Progenitor cell of endocrine pancreas (in vitro differentiated cells): ENCODE measurements around the gene KIF16B. TPM values are rescaled to one million over a fixed set of nuclear protein-coding genes. Genes with fewer than 3 reads are reported as not detected.

Source experiments
- DNase-seq: peaks from one replicate; pipeline ENCODE4 v3.0.0; 2021; ENCODE audit warnings: low spot score; ENCODE audit not compliant: unreplicated experiment
- H3K27ac Mint-ChIP-seq: 2 replicates; pipeline ENCODE4 v1.8.0; 2021; ENCODE audit warnings: mild to moderate bottlenecking, moderate library complexity, mixed read lengths
- H3K27me3 Mint-ChIP-seq: 2 replicates; pipeline ENCODE4 v1.8.0; 2021; ENCODE audit warnings: mixed read lengths
- H3K36me3 Mint-ChIP-seq: 2 replicates; pipeline ENCODE4 v1.8.0; 2022; ENCODE audit warnings: mixed read lengths; ENCODE audit not compliant: insufficient read depth
- H3K4me1 Mint-ChIP-seq: 2 replicates; pipeline ENCODE4 v1.8.0; 2021; ENCODE audit warnings: low read depth, mixed read lengths
- H3K4me3 Mint-ChIP-seq: 2 replicates; pipeline ENCODE4 v1.8.0; 2021; ENCODE audit warnings: low read depth, mild to moderate bottlenecking, moderate library complexity, mixed read lengths
- H3K9me3 Mint-ChIP-seq: 2 replicates; pipeline ENCODE4 v1.8.0; 2021; ENCODE audit warnings: low read depth, mixed read lengths
- CTCF ChIP-seq: fragments of 200-600 bp; sonication (generic); IDR thresholded peaks from one replicate; pipeline ENCODE4 v1.5.0; 2021; ENCODE audit warnings: antibody characterized with exemption, mild to moderate bottlenecking; ENCODE audit not compliant: unreplicated experiment
- total RNA-seq: library from RNA; stranded (reverse); gene quantifications from 2 replicates; pipeline ENCODE4 v1.2.1, GENCODE V29; 2021

KIF16B gene
- total RNA-seq, 1 donor from 2014 or later, result 10.8 TPM

GRCh38 chr20:16284385-16285100 is 288.7 kb downstream of the KIF16B start:
- no peak for DNase-seq
- TF ChIP-seq CTCF, result no peak
- H3K4me3 Mint-ChIP-seq, result no peak overlapping the region
- H3K4me1 Mint-ChIP-seq, result peaks cover under 1% of the 10 kb centered on the region
- H3K27me3 Mint-ChIP-seq, result no peaks in the 10 kb centered on the region
- H3K36me3 Mint-ChIP-seq, result peaks cover 17% of the 10 kb centered on the region
- peaks cover 11% of the 10 kb centered on the region for H3K9me3 Mint-ChIP-seq
- H3K27ac Mint-ChIP-seq, result no peak overlapping the region

- Mint-ChIP-seq H3K36me3 (peaks cover 17% of the 10 kb centered on the region), H3K27ac (no peak overlapping the region), H3K27me3 (no peaks in the 10 kb centered on the region), H3K9me3 (peaks cover 9% of the 10 kb centered on the region), H3K4me1 (peaks cover 2% of the 10 kb centered on the region), H3K4me3 (no peak overlapping the region)
- no peak for TF ChIP-seq CTCF
- DNase-seq, result no peak
Observed at GRCh38 chr20:16283978-16284377, 289.3 kb downstream of the KIF16B start.

- no peak for DNase-seq
- Mint-ChIP-seq H3K9me3 (peaks cover 9% of the 10 kb centered on the region), H3K4me3 (no peak overlapping the region), H3K27me3 (no peaks in the 10 kb centered on the region), H3K27ac (no peak overlapping the region), H3K4me1 (peaks cover 2% of the 10 kb centered on the region), H3K36me3 (peaks cover 17% of the 10 kb centered on the region)
- no peak for TF ChIP-seq CTCF
Observed at GRCh38 chr20:16283307-16283706, 289.9 kb downstream of the KIF16B start.

GRCh38 chr20:16280219-16280618 is 293.0 kb downstream of the KIF16B start:
- H3K4me3 Mint-ChIP-seq, result no peak overlapping the region
- peaks cover 14% of the 10 kb centered on the region for H3K36me3 Mint-ChIP-seq
- TF ChIP-seq CTCF, result no peak
- H3K27ac Mint-ChIP-seq, result no peak overlapping the region
- no peak for DNase-seq
- no peaks in the 10 kb centered on the region for H3K27me3 Mint-ChIP-seq
- H3K4me1 Mint-ChIP-seq, result peaks cover 7% of the 10 kb centered on the region
- peaks cover 9% of the 10 kb centered on the region for H3K9me3 Mint-ChIP-seq

GRCh38 chr20:16279320-16279719 is 293.9 kb downstream of the KIF16B start:
- Mint-ChIP-seq H3K36me3 (peaks cover 13% of the 10 kb centered on the region), H3K9me3 (peaks cover 9% of the 10 kb centered on the region), H3K27ac (no peak overlapping the region), H3K4me3 (no peak overlapping the region), H3K4me1 (peaks cover 7% of the 10 kb centered on the region), H3K27me3 (no peaks in the 10 kb centered on the region)
- DNase-seq, result no peak
- TF ChIP-seq CTCF, result no peak
